8988T (cell line): ENCODE data around the gene CFL2.
"Not testable (repeated sequence)": the region's sequence is repeated elsewhere in the genome, so short reads cannot be mapped to it uniquely, and the experiment has no call there.

Source experiments
- DNase-seq: peaks from one replicate; pipeline ENCODE4 v3.0.0; 2011

CFL2 gene

GRCh38 chr14:34711169-34711568 is 3.2 kb downstream of the CFL2 start:
- DNase-seq = no peak

- no peak for DNase-seq
Measured at GRCh38 chr14:34710744-34711143, 3.6 kb downstream of the CFL2 start.

- DNase-seq = no peak
Measured at GRCh38 chr14:34710006-34710405, 4.4 kb downstream of the CFL2 start.

- no peak for DNase-seq
Measured at GRCh38 chr14:34707722-34708121, 6.7 kb downstream of the CFL2 start.

- DNase-seq = no peak
Measured at GRCh38 chr14:34701808-34702207, 12.6 kb downstream of the CFL2 start.

- DNase-seq = no peak
Measured at GRCh38 chr14:34700622-34701130, 13.7 kb downstream of the CFL2 start.

- no peak for DNase-seq
Measured at GRCh38 chr14:34699873-34700621, 14.3 kb downstream of the CFL2 start.

- not testable (repeated sequence) for DNase-seq
Measured at GRCh38 chr14:34694216-34694615, 20.2 kb downstream of the CFL2 start.

- DNase-seq = no peak
Measured at GRCh38 chr14:34693228-34693939, 21.0 kb downstream of the CFL2 start.

- no peak for DNase-seq
Measured at GRCh38 chr14:34692898-34693227, 21.5 kb downstream of the CFL2 start.

GRCh38 chr14:34692348-34692747 is 22.0 kb downstream of the CFL2 start:
- no peak for DNase-seq

GRCh38 chr14:34691206-34691605 is 23.2 kb downstream of the CFL2 start:
- no peak for DNase-seq

- DNase-seq = no peak
Measured at GRCh38 chr14:34688470-34689206, 25.8 kb downstream of the CFL2 start.

GRCh38 chr14:34685819-34686428 is 28.5 kb downstream of the CFL2 start:
- no peak for DNase-seq

GRCh38 chr14:34684578-34684977 is 29.8 kb downstream of the CFL2 start:
- no peak for DNase-seq

GRCh38 chr14:34682787-34683321 is 31.5 kb downstream of the CFL2 start:
- no peak for DNase-seq

- DNase-seq = no peak
Measured at GRCh38 chr14:34680806-34681479, 33.5 kb downstream of the CFL2 start.

- no peak for DNase-seq
Measured at GRCh38 chr14:34678735-34679134, 35.7 kb downstream of the CFL2 start.

GRCh38 chr14:34678306-34678705 is 36.1 kb downstream of the CFL2 start:
- no peak for DNase-seq

GRCh38 chr14:34676516-34677211 is 37.7 kb downstream of the CFL2 start:
- no peak for DNase-seq

GRCh38 chr14:34673702-34674101 is 40.7 kb downstream of the CFL2 start:
- no peak for DNase-seq

GRCh38 chr14:34671716-34672115 is 42.7 kb downstream of the CFL2 start:
- DNase-seq = no peak
